NCI-H2227 (cell line): ENCODE data around the gene NHLRC4.
"Not testable (repeated sequence)": the region's sequence is repeated elsewhere in the genome, so short reads cannot be mapped to it uniquely, and the experiment has no call there.

Experiments
- DNase-seq: peaks from one replicate; lab custom pipeline; 2025; ENCODE audit not compliant: unreplicated experiment; lab: John Stamatoyannopoulos, UW

NHLRC4 gene

GRCh38 chr16:596736-597060 is 29.9 kb downstream of the NHLRC4 start:
- no peak for DNase-seq

DNA sequence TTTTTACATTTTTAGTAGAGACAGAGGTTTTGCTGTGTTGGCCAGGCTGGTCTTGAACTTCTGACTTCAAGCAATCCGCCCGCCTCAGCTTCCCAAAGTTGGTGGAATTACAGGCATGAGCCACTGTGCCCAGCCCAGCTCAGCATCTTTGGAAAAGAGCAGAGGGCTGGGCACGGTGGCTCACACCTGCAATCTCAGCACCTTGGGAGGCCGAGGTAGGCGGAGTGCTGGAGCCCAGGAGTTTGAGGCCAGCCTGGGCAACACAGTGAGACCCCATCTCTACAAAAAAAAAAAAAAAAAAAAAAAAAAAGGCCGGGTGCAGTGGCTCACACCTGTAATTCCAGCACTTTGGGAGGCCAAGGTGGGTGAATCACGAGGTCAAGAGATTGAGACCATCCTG is 30.9 kb downstream of the NHLRC4 start:
- DNase-seq: not testable (repeated sequence)

GRCh38 chr16:598823-599739 is 32.3 kb downstream of the NHLRC4 start:
- DNase-seq: no peak

GRCh38 chr16:600781-601180 is 34.0 kb downstream of the NHLRC4 start:
- DNase-seq: no peak

GRCh38 chr16:603933-604332 is 37.1 kb downstream of the NHLRC4 start:
- no peak for DNase-seq

DNA sequence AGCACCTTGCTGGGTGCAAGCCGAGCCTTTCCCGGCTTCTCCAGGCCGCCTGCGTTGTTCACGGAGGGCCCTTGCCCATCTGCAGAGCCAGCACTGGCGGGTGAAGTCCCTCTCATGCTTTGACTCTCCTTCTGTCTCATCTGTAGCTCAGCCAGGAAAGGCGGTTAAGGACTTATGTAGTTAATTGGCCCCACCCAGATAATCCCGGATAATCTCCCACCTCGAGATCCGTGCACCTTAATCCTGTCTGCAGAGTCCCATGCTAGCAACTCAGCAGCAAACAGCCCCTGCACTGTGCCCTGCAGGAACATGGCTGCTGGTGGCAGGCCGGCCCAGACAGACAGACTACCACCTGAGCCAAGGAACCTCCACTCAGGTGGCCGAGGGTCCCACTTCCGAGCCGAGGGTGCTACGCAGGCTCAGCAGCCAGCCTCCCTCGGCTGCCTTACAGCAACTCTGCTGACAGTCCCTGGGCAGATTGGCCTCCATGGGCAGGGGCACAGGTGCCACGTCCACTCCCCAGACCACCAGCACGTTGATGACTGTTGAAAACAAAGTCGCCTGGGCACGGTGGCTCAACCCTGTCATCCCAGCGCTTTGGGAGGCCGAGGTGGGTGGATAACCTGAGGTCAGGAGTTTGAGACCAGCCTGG is 40.0 kb downstream of the NHLRC4 start:
- no peak for DNase-seq

GRCh38 chr16:608019-608418 is 41.2 kb downstream of the NHLRC4 start:
- no peak for DNase-seq

DNA sequence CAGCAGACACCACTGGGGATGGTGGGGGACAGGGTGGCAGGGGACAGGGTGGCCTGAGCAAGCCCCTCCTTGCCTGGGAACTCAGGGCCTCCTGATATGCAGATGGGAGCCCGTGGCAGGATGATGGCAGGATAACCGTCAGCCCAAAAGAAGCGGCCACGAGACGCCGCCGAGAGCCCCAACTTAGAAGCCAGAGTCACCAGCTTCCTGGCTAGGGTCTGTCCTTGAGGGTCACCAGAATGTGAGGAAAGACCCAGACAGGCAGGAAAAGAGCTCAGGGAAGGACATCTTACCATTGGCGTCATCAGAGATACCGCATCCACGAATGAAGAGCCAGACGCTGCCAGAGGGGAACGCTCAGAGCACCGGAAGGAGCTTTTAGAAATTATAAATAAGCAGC is 42.5 kb downstream of the NHLRC4 start:
- DNase-seq: no peak

GRCh38 chr16:609984-610383 is 43.2 kb downstream of the NHLRC4 start:
- DNase-seq: no peak

DNA sequence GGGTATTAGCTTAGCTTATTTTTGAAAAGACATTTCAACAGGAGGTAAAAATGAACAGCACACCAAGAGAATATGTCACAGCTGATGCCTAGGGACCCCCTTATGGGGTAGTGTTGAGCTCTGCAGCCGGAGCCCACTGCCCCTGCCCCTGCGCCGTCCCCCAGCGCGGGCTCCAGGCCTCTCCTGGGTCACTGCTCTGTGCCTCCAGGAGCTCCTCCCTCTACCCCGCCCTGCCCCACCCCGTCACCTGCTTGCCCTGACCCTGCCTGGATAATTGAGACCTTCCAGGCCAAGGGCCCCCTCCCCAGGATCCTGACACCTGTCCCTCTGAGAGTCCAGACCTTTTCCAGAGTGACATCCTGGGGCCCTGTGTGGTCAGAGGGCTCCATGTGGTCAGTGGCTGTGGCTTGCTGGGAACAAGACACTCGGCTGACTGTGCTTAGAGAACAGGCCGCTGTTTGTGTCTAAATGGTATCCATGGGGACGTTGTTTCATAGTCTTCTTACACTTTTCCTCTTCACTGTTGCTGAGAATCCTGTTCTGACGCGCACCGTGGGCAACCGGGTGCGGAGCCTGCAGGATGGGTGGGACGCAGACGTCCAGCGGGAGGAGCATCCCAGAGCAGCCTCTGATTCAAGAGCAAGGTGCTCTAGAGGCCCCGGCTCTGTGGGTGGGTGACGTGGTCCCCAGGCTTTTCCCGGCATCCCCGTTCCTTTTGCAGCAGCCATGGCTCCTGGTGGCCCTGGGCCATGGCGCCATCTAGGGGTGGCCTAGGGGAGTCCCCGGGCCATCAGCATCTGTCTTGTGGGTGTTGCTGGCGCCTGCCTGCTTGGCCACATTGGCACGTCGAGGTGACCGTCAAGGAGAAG is 43.9 kb downstream of the NHLRC4 start:
- DNase-seq: no peak

DNA sequence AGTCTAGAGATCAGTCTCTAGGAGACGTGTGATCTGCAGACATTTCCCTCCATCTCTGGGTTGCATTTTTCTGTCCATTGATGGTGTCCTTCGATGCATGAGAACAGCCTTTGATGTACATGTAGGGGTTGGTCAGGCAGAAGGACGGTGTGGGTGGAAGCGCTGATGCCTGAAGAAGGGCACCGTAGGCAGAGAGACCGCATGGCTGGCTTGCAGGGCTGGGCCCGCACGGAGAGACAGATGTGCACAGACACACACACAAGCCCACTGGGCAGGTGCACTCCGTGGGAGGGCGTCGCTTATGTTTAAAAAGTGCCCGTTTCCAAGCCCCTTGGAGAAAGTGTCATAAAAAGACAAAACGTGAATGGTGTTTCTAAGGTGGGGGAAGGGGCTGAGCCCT is 48.3 kb downstream of the NHLRC4 start:
- no peak for DNase-seq

- no peak for DNase-seq
These were observed 50.2 kb downstream of the NHLRC4 start for GRCh38 chr16:616733-617586.

DNA sequence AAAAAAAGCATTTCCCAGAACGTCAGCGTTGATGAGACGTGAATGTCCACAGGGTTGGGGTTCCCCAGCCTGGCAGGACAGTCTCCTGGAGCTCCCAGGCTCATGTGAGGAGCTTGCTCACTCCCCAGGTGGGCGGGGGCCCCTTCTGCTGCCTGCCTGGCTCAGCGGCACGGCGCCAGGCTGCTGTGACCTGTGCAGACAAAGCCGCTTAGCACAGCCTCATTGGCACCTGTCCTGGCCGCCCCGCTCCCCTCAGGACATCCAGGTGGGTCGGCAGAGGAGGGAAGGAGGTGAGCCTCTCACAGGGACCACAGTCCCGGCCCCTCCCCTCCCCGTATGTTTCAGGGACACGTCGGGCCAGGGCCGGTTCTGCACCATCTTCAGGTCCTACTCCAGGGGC is 51.0 kb downstream of the NHLRC4 start:
- DNase-seq: no peak
